Keratinocyte (primary cell): ENCODE results near the gene BANK1.

Experiments
- CTCF ChIP-seq, 3 experiments: IDR thresholded peaks in 1 of 3; conservative IDR thresholded peaks in 1 of 3; optimal IDR thresholded peaks in 1 of 3; 2 replicates in 2 of 3; 3 replicates in 1 of 3; pipeline versions ENCODE3 to v1.5.1; 2011; ENCODE audit warnings: low read length in 3 of 3, mild to moderate bottlenecking in 3 of 3, moderate library complexity in 2 of 3, control low read depth in 1 of 3, inconsistent platforms in 1 of 3; ENCODE audit not compliant: insufficient read depth in 2 of 3; ENCODE audit errors: extremely low read depth in 1 of 3
- EZH2 ChIP-seq: IDR thresholded peaks from one replicate; pipeline ENCODE4 v1.6.1; 2012; ENCODE audit warnings: inconsistent platforms, mild to moderate bottlenecking, low read length, moderate library complexity

- TF ChIP-seq CTCF (optimal IDR thresholded peaks at IDR 0.05 in 1 of 3, IDR thresholded peaks at IDR 0.05 in 1 of 3, conservative IDR thresholded peaks at IDR 0.05 in 1 of 3; ENCODE audit: extremely low read depth in 1 of 3, insufficient read depth in 2 of 3, low read length in 3 of 3): no peak
- no peak for TF ChIP-seq EZH2
These were observed 56.0 kb downstream of the BANK1 start for GRCh38 chr4:101846550-101846949.
